ENCODE results near the gene BRAF.
A peak's percentile ranks its signal among the peaks of the same experiment; 100 is the strongest.
"Not testable (repeated sequence)": the region's sequence is repeated elsewhere in the genome, so short reads cannot be mapped to it uniquely, and the experiment has no call there.

The BRAF gene

DNA sequence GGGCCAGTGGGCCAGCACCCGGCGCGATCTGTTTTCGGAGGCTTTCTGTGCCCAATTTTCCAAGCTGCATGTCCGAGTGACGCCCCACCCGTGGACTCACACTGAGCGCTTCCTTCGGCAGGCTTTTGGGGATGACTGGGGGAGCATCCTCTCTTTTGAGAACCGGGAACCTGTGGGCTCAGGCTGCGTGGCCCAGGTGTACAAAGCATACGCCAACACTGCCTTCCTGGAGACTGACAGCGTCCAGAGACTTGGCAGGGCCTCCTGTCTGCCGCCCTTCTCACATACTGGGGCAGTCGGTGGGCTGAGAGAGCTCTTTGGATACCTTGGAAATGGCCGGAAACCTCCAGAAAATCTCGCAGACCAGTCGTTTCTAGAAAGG lies 251.0 kb downstream of the BRAF start:
- no peak for DNase-seq (ENCODE audit: insufficient read length)

DNA sequence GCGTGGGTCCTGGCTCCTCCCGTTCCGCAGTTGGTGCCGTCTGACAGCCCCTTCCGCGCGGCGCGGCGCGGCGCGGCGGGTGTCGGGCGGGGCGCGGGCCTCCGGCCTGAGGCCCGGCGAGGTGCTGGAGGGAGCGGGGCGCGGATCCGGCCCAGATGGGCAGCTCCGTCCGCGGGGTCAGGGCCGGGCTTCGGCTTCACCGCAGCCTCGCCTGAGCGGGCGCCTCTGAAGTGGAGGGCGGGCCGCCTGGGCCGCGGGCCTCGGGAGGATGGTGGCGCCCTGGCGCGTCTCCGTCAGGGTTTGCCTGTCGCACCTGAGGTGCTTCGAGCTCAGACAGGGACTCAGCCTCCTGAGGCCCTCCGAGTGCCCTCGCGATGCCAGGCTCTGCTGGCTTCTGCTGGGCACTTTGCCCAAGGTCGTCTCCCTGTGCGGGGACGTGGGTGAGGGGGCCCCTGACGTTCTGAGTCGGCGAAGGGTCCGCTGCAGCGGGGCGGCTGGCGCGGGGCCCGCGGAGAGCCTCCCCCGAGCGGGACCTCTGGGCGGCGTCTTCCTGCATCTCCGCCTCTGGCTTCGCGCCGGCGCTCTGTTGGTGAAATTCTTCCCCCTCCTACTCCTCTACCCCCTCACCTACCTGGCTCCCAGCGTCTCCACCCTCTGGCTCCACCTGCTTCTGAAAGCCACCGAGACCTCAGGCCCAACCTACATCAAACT lies 251.5 kb downstream of the BRAF start:
- FAIRE-seq (peak; percentile 17), DNase-seq (ENCODE audit: insufficient read length) (peak; percentile 65)
- TF ChIP-seq POLR2A (IDR thresholded peaks at IDR 0.05; ENCODE audit: low read depth, low read length) (no peak), POLR2AphosphoS5 (IDR thresholded peaks at IDR 0.05; ENCODE audit: low read depth, low read length) (no peak), TAF1 (IDR thresholded peaks at IDR 0.05; ENCODE audit: borderline replicate concordance, low read depth, low read length) (no peak)

More for the DNA sequence above, 251.0 kb downstream of the BRAF start:
- TF ChIP-seq POLR2A (IDR thresholded peaks at IDR 0.05; ENCODE audit: low read depth, low read length) = no peak
- no peak for TF ChIP-seq TAF1 (IDR thresholded peaks at IDR 0.05; ENCODE audit: borderline replicate concordance, low read depth, low read length)
- TF ChIP-seq POLR2AphosphoS5 (IDR thresholded peaks at IDR 0.05; ENCODE audit: low read depth, low read length) = no peak
- no peak for FAIRE-seq

DNA sequence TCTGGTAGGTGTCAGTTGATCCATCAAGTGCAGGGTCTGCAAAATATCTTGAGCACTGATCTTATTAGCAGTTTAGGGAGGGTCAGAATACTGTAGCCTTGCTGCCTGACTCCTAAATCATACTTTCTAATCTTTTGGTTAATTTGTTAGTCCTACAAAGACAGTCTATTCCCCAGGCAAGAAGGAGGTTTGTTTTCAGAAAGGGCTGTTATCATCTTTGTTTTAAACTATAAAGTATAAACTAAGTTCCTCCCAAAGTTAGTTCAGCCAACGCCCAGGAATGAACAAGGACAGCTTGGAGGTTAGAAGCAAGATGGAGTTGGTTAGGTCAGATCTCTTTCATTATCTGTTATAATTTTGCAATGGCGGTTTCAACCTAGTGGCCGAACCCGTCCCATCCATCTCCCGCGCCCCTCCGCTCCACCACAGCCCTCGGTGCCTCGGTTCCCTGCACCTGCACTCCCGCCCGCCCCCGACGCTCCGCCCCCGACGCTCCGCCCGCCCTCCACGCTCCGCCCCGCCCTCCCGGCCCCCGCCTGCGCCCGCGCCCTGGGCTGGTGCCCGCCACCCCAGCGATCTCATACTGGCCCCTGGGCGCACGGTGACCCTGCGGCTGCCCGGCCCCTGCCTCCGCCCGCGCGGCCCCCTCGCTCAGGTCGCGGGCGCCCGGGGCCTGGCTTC lies 252.2 kb downstream of the BRAF start, which contains the start of gene ADCK2:
ADCK2 (plus strand) TSS at position 564 of the 681 bp plus-strand sequence. CDS start 386 bp downstream, outside the sequence.
- no peak for FAIRE-seq
- TF ChIP-seq POLR2AphosphoS5 (IDR thresholded peaks at IDR 0.05; ENCODE audit: low read depth, low read length) = no peak
- DNase-seq (ENCODE audit: insufficient read length) = peak; percentile 90

DNA sequence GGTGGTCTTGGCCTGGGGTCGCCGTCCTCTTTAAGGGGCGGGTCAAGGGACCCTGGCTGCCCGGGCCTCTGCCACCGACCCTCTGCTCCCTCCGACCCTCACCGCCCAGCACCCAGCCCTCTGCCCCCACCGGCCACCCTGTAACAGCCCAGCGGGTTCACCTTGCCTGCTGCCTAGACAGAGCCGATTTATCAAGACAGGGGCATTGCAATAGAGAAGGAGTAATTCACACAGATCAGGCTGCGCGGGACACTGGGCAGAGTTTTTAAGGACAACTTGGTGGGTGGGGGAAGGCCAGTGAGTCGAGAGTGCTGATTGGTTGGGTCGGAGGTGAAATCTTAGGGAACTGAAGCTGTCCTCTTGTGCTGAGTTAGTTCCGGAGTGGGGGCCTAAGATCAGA lies 252.8 kb downstream of the BRAF start:
- no peak for TF ChIP-seq POLR2A (IDR thresholded peaks at IDR 0.05; ENCODE audit: low read depth, low read length)
- no peak for TF ChIP-seq POLR2AphosphoS5 (IDR thresholded peaks at IDR 0.05; ENCODE audit: low read depth, low read length)
- TF ChIP-seq TAF1 (IDR thresholded peaks at IDR 0.05; ENCODE audit: borderline replicate concordance, low read depth, low read length) = no peak

DNA sequence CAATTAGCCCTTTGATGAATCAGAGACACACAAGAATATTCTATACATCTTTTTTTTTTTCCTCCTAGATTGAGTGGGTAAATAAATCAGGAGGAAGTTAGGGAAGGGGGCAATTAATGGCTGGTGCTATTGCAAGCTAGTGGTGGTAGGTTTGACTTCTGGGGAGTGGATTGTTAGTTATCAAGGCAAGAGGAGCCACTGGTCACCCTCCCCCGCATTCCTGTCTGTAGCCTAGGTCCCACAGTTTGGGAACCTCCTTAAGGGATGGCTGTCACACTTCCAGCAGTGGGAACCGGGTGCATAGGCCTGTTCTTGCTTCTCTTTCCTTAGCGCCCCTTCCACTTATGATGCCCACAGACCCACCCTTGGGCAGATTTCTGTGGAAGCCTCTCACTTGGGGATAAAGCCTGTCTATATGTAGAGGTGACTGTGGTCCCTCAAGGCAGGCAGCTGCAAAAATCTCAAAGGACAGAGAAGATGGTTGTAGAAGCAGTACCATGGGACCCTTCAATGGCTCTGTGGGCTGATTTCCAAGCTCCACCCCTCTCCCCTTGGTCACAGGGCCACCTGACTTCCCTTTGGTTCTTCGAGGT lies 254.3 kb downstream of the BRAF start:
- TF ChIP-seq TAF1 (IDR thresholded peaks at IDR 0.05; ENCODE audit: borderline replicate concordance, low read depth, low read length) (no peak), POLR2AphosphoS5 (IDR thresholded peaks at IDR 0.05; ENCODE audit: low read depth, low read length) (no peak), POLR2A (IDR thresholded peaks at IDR 0.05; ENCODE audit: low read depth, low read length) (no peak)
- no peak for FAIRE-seq
- no peak for DNase-seq (ENCODE audit: insufficient read length)

More for the DNA sequence above, 252.8 kb downstream of the BRAF start:
- FAIRE-seq (peak; percentile 36), DNase-seq (ENCODE audit: insufficient read length) (no peak)

DNA sequence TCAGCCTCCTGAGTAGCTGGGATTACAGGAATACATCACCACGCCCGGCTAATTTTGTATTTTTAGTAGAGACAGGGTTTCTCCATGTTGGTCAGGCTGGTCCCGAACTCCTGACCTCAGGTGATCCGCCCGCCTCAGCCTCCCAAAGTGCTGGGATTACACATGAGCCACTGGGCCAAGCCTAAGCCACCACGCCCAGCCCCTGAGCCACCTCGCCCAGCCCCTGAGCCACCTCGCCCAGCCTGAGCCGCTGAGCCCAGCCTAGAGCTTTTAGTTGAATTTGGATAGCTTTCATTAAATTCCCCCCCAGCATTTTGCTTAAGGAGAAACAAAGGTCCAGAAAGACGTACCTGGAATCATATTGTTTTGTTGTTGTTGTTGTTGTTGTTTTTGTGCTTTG lies 254.9 kb downstream of the BRAF start:
- DNase-seq (ENCODE audit: insufficient read length); FAIRE-seq: not testable (repeated sequence)

DNA sequence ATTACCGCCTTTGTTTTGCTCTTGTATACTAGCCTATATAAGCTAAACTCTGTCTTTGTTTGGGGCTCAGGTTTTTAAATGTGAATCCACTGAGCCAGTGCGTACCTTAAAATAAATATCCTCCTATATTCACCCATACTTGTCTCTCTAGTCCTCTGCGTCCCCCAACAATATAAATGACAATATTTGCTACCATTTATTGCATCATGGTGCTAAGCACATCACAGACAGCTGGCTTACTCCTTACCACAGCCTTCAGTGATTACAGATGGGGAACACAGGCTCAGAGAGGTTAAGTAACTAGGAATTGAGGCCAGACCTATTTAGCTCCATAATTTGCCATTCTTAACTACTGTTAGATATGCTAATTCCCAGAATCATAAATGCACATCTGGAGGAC lies 255.4 kb downstream of the BRAF start:
- no peak for TF ChIP-seq TAF1 (IDR thresholded peaks at IDR 0.05; ENCODE audit: borderline replicate concordance, low read depth, low read length)
- TF ChIP-seq POLR2AphosphoS5 (IDR thresholded peaks at IDR 0.05; ENCODE audit: low read depth, low read length) = no peak
- no peak for TF ChIP-seq POLR2A (IDR thresholded peaks at IDR 0.05; ENCODE audit: low read depth, low read length)
- FAIRE-seq = no peak

More for the DNA sequence above, 255.4 kb downstream of the BRAF start:
- DNase-seq (ENCODE audit: insufficient read length) = no peak
